ENCODE results near the gene SYNE3. TPM values are rescaled to one million over a fixed set of nuclear protein-coding genes. Genes with fewer than 3 reads are reported as not detected.

Gene SYNE3
- total and polyA plus RNA-seq, 9 of the 15 experiments (the other 6 are each of a cell fraction or from before 2014, with no cell fraction given) = 0.04 to 3.1 (median 0.55) TPM

DNA sequence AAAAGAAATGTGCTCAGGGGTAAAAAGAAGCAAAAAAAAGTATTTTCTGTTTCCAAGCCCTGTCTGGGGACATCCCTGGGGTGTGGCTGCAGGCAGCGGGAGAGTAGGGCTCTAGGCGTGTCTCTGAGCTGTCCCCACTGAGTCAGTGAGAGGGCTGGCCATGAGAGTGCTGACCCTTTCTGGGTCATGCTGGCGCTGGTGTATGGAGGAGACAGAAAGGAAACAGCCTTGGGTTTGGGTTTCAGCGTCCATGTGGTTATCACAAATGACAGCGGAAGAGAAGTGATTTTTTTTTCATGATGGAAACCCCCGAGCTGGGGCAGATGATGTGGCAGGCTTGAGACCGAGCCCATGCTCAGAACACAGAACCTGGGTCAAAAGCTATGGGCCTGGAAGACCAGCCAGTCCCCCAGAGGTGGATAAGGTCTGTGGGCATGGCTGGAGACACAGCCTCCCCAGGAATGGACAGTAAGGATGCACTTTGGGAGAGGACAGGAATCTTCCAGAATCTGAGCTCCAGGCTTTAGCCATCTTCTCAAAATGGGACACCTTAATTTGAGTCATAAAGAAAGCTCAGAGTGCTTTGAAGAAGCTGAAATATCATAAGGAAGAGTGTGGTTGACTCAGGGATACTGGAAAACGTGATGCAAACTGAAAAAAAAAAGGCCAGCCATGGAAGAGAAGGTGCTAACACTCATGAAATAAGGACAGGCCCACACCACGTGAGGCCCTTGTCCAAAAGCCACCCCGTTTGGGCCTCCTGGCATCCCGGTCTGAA lies 36.2 kb downstream of the SYNE3 start (continued):
- TF ChIP-seq, protein P1, sequence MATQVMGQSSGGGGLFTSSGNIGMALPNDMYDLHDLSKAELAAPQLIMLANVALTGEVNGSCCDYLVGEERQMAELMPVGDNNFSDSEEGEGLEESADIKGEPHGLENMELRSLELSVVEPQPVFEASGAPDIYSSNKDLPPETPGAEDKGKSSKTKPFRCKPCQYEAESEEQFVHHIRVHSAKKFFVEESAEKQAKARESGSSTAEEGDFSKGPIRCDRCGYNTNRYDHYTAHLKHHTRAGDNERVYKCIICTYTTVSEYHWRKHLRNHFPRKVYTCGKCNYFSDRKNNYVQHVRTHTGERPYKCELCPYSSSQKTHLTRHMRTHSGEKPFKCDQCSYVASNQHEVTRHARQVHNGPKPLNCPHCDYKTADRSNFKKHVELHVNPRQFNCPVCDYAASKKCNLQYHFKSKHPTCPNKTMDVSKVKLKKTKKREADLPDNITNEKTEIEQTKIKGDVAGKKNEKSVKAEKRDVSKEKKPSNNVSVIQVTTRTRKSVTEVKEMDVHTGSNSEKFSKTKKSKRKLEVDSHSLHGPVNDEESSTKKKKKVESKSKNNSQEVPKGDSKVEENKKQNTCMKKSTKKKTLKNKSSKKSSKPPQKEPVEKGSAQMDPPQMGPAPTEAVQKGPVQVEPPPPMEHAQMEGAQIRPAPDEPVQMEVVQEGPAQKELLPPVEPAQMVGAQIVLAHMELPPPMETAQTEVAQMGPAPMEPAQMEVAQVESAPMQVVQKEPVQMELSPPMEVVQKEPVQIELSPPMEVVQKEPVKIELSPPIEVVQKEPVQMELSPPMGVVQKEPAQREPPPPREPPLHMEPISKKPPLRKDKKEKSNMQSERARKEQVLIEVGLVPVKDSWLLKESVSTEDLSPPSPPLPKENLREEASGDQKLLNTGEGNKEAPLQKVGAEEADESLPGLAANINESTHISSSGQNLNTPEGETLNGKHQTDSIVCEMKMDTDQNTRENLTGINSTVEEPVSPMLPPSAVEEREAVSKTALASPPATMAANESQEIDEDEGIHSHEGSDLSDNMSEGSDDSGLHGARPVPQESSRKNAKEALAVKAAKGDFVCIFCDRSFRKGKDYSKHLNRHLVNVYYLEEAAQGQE (IDR thresholded peaks at IDR 0.05; ENCODE audit: borderline replicate concordance) = no peak
- TF ChIP-seq, protein P1 (CRISPR knock-in tag; IDR thresholded peaks at IDR 0.05; ENCODE audit: low read depth) = no peak
- TF ChIP-seq MED1 (CRISPR knock-in tag; IDR thresholded peaks at IDR 0.05; ENCODE audit: borderline replicate concordance) (no peak), POLR2G (IDR thresholded peaks at IDR 0.05; ENCODE audit: low read depth, low read length) (no peak), DNMT1 (IDR thresholded peaks at IDR 0.05) (no peak), ZNF232 (CRISPR knock-in tag; IDR thresholded peaks at IDR 0.05) (no peak)
- TF ChIP-seq, protein P2, sequence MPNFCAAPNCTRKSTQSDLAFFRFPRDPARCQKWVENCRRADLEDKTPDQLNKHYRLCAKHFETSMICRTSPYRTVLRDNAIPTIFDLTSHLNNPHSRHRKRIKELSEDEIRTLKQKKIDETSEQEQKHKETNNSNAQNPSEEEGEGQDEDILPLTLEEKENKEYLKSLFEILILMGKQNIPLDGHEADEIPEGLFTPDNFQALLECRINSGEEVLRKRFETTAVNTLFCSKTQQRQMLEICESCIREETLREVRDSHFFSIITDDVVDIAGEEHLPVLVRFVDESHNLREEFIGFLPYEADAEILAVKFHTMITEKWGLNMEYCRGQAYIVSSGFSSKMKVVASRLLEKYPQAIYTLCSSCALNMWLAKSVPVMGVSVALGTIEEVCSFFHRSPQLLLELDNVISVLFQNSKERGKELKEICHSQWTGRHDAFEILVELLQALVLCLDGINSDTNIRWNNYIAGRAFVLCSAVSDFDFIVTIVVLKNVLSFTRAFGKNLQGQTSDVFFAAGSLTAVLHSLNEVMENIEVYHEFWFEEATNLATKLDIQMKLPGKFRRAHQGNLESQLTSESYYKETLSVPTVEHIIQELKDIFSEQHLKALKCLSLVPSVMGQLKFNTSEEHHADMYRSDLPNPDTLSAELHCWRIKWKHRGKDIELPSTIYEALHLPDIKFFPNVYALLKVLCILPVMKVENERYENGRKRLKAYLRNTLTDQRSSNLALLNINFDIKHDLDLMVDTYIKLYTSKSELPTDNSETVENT (CRISPR knock-in tag; IDR thresholded peaks at IDR 0.05) = no peak
